T-cell (primary cell): Measurements from ENCODE around the gene TRAPPC2. TPM values are rescaled to one million over a fixed set of nuclear protein-coding genes. Genes with fewer than 3 reads are reported as not detected.
"Not testable (repeated sequence)": the region's sequence is repeated elsewhere in the genome, so short reads cannot be mapped to it uniquely, and the experiment has no call there.

Experiments used
- ATAC-seq, 4 experiments: fragments of 200-7000 bp in 3 of 4; fragments of 150-1000 bp in 1 of 4; cut with Tn5 transposase; replicated peaks in 1 of 4; 1 replicate in 3 of 4; 2 replicates in 1 of 4; pipeline ENCODE4 v1.10.0; 2021; ENCODE audit warnings: moderate library complexity in 3 of 4, mild to moderate bottlenecking in 2 of 4, moderate number of reproducible peaks in 1 of 4
- CTCF ChIA-PET, 2 donors: fragments of 300-600 bp; sonication (Branson Sonifier 250); formaldehyde crosslinking; loops; one replicate each; lab custom pipeline; 2022; ENCODE audit warnings: antibody characterized with exemption in 2 of 2; lab: Charles Lee
- POLR2A ChIA-PET, 2 donors: fragments of 300-600 bp; sonication (Branson Sonifier 250); formaldehyde crosslinking; loops; one replicate each; lab custom pipeline; 2022; ENCODE audit warnings: antibody characterized with exemption in 2 of 2; lab: Charles Lee
- DNase-seq, 35 experiments: peaks; one replicate each; pipeline versions ENCODE4 v3.0.0 to v3.0.0-alpha.2; 2013 to 2023
- H3K27ac ChIP-seq: one replicate; pipeline ENCODE4 v1.5.1; 2013; ENCODE audit warnings: low read length
- H3K27me3 ChIP-seq, 2 experiments: replicated peaks in 1 of 2; 1 replicate in 1 of 2; 2 replicates in 1 of 2; pipeline versions ENCODE4 v1.6.1 to v1.7.0; 2013; ENCODE audit warnings: low read length in 1 of 2, mixed read lengths in 1 of 2; ENCODE audit not compliant: control insufficient read depth in 2 of 2, insufficient read depth in 2 of 2; ENCODE audit errors: extremely low read depth in 1 of 2
- H3K36me3 ChIP-seq, 2 donors: 1 replicate in 1 of 2; 2 replicates in 1 of 2; pipeline versions ENCODE4 v1.6.1 to v1.7.0; 2013; ENCODE audit warnings: low read length in 1 of 2; ENCODE audit not compliant: control insufficient read depth in 2 of 2, insufficient read depth in 1 of 2; ENCODE audit errors: extremely low read depth in 1 of 2
- H3K4me1 ChIP-seq, 2 experiments: 1 replicate in 1 of 2; 2 replicates in 1 of 2; pipeline versions ENCODE4 v1.6.1 to v1.7.0; 2013; ENCODE audit warnings: low read length in 2 of 2, mixed read lengths in 1 of 2; ENCODE audit not compliant: insufficient read depth in 2 of 2, control insufficient read depth in 1 of 2; ENCODE audit errors: extremely low read depth in 1 of 2
- H3K4me3 ChIP-seq, 2 donors: 1 replicate in 1 of 2; 2 replicates in 1 of 2; pipeline versions ENCODE4 v1.5.1 to v1.7.0; 2013; ENCODE audit warnings: mild to moderate bottlenecking in 2 of 2, low read length in 1 of 2, moderate library complexity in 1 of 2; ENCODE audit not compliant: control insufficient read depth in 1 of 2; ENCODE audit errors: extremely low read depth in 1 of 2
- H3K9me3 ChIP-seq: 2 replicates; pipeline ENCODE4 v1.7.0; 2013
- H3K27ac Mint-ChIP-seq, 2 donors: one replicate each; pipeline ENCODE4 v1.8.0; 2020 to 2021; ENCODE audit warnings: mild to moderate bottlenecking in 2 of 2, mixed read lengths in 2 of 2
- H3K27me3 Mint-ChIP-seq, 2 donors: one replicate each; pipeline ENCODE4 v1.8.0; 2021 to 2022; ENCODE audit warnings: mixed read lengths in 2 of 2
- H3K36me3 Mint-ChIP-seq: one replicate; pipeline ENCODE4 v1.8.0; 2021; ENCODE audit warnings: mixed read lengths
- H3K4me1 Mint-ChIP-seq, 3 donors: one replicate each; pipeline ENCODE4 v1.8.0; 2020 to 2022; ENCODE audit warnings: mixed read lengths in 3 of 3, mild to moderate bottlenecking in 1 of 3
- H3K4me3 Mint-ChIP-seq, 3 donors: one replicate each; pipeline ENCODE4 v1.8.0; 2020 to 2022; ENCODE audit warnings: mild to moderate bottlenecking in 3 of 3, mixed read lengths in 3 of 3, moderate library complexity in 3 of 3
- H3K9me3 Mint-ChIP-seq, 3 donors: one replicate each; pipeline ENCODE4 v1.8.0; 2020 to 2022; ENCODE audit warnings: mixed read lengths in 3 of 3
- WGBS: methylation state at CpG from one replicate; pipeline ENCODE4 v1.1.5; 2013; ENCODE audit warnings: missing lambda C conversion rate; ENCODE audit not compliant: insufficient coverage; 5-methylcytosine and 5-hydroxymethylcytosine counted together
- total RNA-seq, 35 experiments: library from RNA in 6 of 35; stranded (reverse) in 6 of 35; fragments of 120-200 nt in 1 of 35; gene quantifications; one replicate each; pipeline versions ENCODE4 v1.2.1 to v1.2.4 and lab custom pipeline; 2013 to 2026

TRAPPC2 gene
- total RNA-seq, 5 donors from 2014 or later (not counting 1 experiment from before 2014, with no cell fraction given), result 24.8 to 32.9 (median 29.7) TPM

DNA sequence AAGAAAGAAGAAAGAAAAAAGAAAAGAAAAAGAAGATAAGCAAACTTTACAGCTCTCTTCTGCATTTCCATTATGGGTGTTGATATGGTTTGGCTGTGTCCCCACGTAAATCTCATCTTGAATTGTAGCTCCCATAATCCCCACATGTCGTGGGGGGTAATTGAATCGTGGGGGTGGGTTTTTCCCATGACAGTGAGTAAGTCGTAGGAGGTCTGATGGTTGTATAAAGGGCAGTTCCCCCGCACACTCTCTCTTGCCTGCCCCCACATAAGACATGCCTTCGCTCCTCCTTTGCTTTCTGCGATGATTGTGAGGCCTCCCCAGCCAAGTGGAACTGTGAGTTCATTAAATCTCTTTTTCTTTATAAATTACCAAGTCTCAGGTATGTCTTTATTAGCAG, 52.8 kb downstream of the TRAPPC2 start:
- DNase-seq (no peak), ATAC-seq (no peak)
- H3K9me3 ChIP-seq, result no peaks in the 10 kb centered on the region
- H3K4me1 ChIP-seq, result peaks cover 0 to 2% of the 10 kb centered on the region in 2 experiments
- Mint-ChIP-seq H3K36me3 (peaks cover 3% of the 10 kb centered on the region), H3K4me3 (no peak overlapping the region), H3K4me1 (peaks cover 5 to 21% (median 6%) of the 10 kb centered on the region in 3 donors), H3K27me3 (peaks cover 0 to 9% of the 10 kb centered on the region in 2 donors), H3K9me3 (no peaks in the 10 kb centered on the region), H3K27ac (no peak overlapping the region)
- WGBS, result no CpG with 5 or more reads among the region's 7 CpGs
- H3K27me3 ChIP-seq, result no peaks in the 10 kb centered on the region
- H3K4me3 ChIP-seq, result no peak overlapping the region
- H3K36me3 ChIP-seq, result no peaks in the 10 kb centered on the region
- POLR2A ChIA-PET, result interaction anchor here in 1 of 2 donors (0.6 kb wide), 1 partner anchor 51 kb away, joined by 3 read pairs; no protein-coding TSS in a partner anchor
- no peak overlapping the region for H3K27ac ChIP-seq
- CTCF ChIA-PET, result interaction anchor here in 1 of 2 donors (0.7 kb wide), 2 partner anchors 23 to 102 kb away, joined by 4 to 6 read pairs; no protein-coding TSS in a partner anchor

- ATAC-seq, H3K36me3 ChIP-seq, CTCF ChIA-PET, H3K27ac Mint-ChIP-seq, H3K9me3 Mint-ChIP-seq, H3K4me1 Mint-ChIP-seq, DNase-seq, H3K4me3 ChIP-seq, H3K27me3 Mint-ChIP-seq, H3K36me3 Mint-ChIP-seq, H3K27ac ChIP-seq, H3K4me3 Mint-ChIP-seq, H3K27me3 ChIP-seq, H3K9me3 ChIP-seq, POLR2A ChIA-PET, H3K4me1 ChIP-seq: not testable (repeated sequence)
- no CpG with 5 or more reads among the region's 4 CpGs for WGBS
Measured at GRCh38 chrX:13679700-13680099, 54.7 kb downstream of the TRAPPC2 start.

DNA sequence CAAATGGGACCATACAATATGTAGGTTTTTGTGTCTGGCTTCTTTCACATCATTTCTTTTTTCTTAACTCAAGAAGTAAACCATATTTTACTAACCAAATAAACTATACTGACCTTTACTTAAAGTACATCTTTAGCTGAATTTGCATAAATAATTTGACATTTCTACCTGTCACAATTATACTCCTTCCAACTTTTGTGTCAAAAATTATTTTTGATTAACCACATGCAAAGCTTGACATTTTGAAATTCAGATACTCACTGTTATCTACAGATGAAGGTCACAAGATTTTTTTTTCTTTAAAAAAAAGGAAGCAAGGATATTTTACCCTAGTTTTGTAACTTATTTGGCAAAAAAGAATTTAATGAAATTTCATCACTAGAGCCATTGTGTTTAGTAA, 57.5 kb downstream of the TRAPPC2 start:
- no peak overlapping the region for H3K4me3 ChIP-seq
- H3K36me3 Mint-ChIP-seq, result peaks cover 10% of the 10 kb centered on the region
- H3K9me3 Mint-ChIP-seq, result no peaks in the 10 kb centered on the region
- peaks cover 0 to 4% (median 0%) of the 10 kb centered on the region in 3 donors for H3K4me1 Mint-ChIP-seq
- DNase-seq (no peak), ATAC-seq (no peak)
- peaks cover 0 to 11% of the 10 kb centered on the region in 2 donors for H3K27me3 Mint-ChIP-seq
- H3K4me1 ChIP-seq, result no peaks in the 10 kb centered on the region
- no peaks in the 10 kb centered on the region for H3K27me3 ChIP-seq
- no peaks in the 10 kb centered on the region for H3K9me3 ChIP-seq
- no peak overlapping the region for H3K4me3 Mint-ChIP-seq
- H3K27ac Mint-ChIP-seq, result no peak overlapping the region
- ChIA-PET POLR2A (no interaction called here), CTCF (no interaction called here)
- no peaks in the 10 kb centered on the region for H3K36me3 ChIP-seq
- no peak overlapping the region for H3K27ac ChIP-seq

DNA sequence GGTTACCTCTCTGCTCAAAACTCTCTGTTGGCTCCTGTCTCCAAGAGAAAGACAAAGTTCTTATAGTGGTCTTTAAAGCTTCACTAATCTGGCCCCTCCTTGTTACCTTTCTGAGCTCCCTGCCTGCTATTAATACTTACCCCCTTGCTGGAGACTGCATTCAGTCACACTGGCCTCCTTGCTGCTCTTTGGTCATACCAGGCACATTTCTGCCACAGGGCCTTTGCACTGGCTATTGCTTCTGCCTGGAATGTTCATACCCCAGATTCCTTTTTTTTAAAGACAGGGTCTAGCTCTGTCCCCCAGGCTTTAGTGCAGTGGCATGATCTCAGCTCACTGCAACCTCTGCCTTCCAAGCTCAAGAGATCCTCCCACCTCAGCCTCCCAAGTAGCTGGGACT, 61.4 kb downstream of the TRAPPC2 start:
- DNase-seq (no peak), ATAC-seq (no peak)
- H3K9me3 ChIP-seq, result no peaks in the 10 kb centered on the region
- peaks cover 0 to 5% of the 10 kb centered on the region in 2 experiments for H3K4me1 ChIP-seq
- Mint-ChIP-seq H3K4me1 (peaks cover 0 to 9% (median 4%) of the 10 kb centered on the region in 3 donors), H3K27ac (no peak overlapping the region), H3K4me3 (no peak overlapping the region), H3K36me3 (peaks cover 17% of the 10 kb centered on the region), H3K27me3 (peaks cover 0 to 15% of the 10 kb centered on the region in 2 donors), H3K9me3 (no peaks in the 10 kb centered on the region)
- CTCF ChIA-PET, result no interaction called here
- no peak overlapping the region for H3K4me3 ChIP-seq
- POLR2A ChIA-PET, result interaction anchor here in 1 of 2 donors (0.6 kb wide), 1 partner anchor 47 kb away, joined by 3 read pairs; no protein-coding TSS in a partner anchor
- peaks cover 0 to 3% of the 10 kb centered on the region in 2 donors for H3K36me3 ChIP-seq
- H3K27me3 ChIP-seq, result no peaks in the 10 kb centered on the region
- no peak overlapping the region for H3K27ac ChIP-seq

- H3K27ac Mint-ChIP-seq, result no peak overlapping the region
- 80% methylated on average over 1 of the region's 5 CpGs for WGBS
- peaks cover 20% of the 10 kb centered on the region for H3K36me3 Mint-ChIP-seq
- no peak overlapping the region for H3K4me3 ChIP-seq
- H3K9me3 ChIP-seq, result no peaks in the 10 kb centered on the region
- no peak overlapping the region for H3K4me3 Mint-ChIP-seq
- no peak overlapping the region for H3K27ac ChIP-seq
- ChIA-PET CTCF (interaction anchor here in 1 of 2 donors (1.5 kb wide), 1 partner anchor 11 kb away, joined by 5 read pairs; no protein-coding TSS in a partner anchor), POLR2A (no interaction called here)
- no peak for DNase-seq
- H3K4me1 ChIP-seq, result peaks cover 0 to 5% of the 10 kb centered on the region in 2 experiments
- peaks cover 0 to 11% (median 4%) of the 10 kb centered on the region in 3 donors for H3K4me1 Mint-ChIP-seq
- H3K27me3 ChIP-seq, result no peaks in the 10 kb centered on the region
- no peaks in the 10 kb centered on the region for H3K9me3 Mint-ChIP-seq
- no peak for ATAC-seq
- H3K27me3 Mint-ChIP-seq, result peaks cover 0 to 15% of the 10 kb centered on the region in 2 donors
- peaks cover 0 to 8% of the 10 kb centered on the region in 2 donors for H3K36me3 ChIP-seq
Measured at GRCh38 chrX:13670197-13670596, 64.2 kb downstream of the TRAPPC2 start.

DNA sequence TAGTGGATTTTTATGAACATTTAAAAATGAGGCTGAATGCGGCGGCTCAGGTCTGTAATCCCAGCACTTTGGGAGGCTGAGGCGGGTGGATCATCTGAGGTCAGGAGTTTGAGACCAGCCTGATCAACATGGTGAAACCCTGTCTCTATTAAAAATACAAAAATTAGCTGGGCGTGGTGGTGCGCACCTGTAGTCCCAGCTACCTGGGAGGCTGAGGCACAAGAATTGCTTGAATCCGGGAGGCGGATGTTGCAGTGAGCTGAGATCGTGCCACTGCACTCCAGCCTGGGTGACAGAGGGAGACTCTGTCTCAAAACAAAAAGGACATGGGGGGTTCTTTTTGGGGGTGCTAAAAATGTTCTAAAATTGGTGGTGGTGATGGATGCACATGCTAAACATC, 64.7 kb downstream of the TRAPPC2 start:
- CTCF ChIA-PET, result interaction anchor here (0.6 to 1.5 kb wide), 4 partner anchors 11 to 360 kb away, joined by 3 to 5 read pairs (median 4); partner anchors contain the start of gene GEMIN8 (in 1 of the 2)
- Mint-ChIP-seq H3K27me3 (peaks cover 0 to 15% of the 10 kb centered on the region in 2 donors), H3K36me3 (peaks cover 20% of the 10 kb centered on the region), H3K27ac (peak overlapping the region in 1 of 2 donors; percentile 74), H3K4me1 (peaks cover 0 to 11% (median 4%) of the 10 kb centered on the region in 3 donors)
- not testable (repeated sequence) for H3K4me3 Mint-ChIP-seq, H3K9me3 Mint-ChIP-seq, ATAC-seq, H3K36me3 ChIP-seq, H3K27me3 ChIP-seq, H3K9me3 ChIP-seq, DNase-seq, H3K4me1 ChIP-seq
- Histone ChIP-seq H3K27ac (peak overlapping the region; percentile 58), H3K4me3 (peak overlapping the region in 1 of 2 donors; percentile 7)
- POLR2A ChIA-PET, result interaction anchor here in 1 of 2 donors (0.7 to 1.2 kb wide), 3 partner anchors 19 to 73 kb away, joined by 3 to 5 read pairs (median 5); partner anchors contain the start of genes OFD1, RAB9A and TRAPPC2
- 100% methylated on average over 3 of the region's 8 CpGs for WGBS
